SJSA1 (cell line): Measurements from ENCODE around the gene CLEC4M. TPM values are rescaled to one million over a fixed set of nuclear protein-coding genes. Genes with fewer than 3 reads are reported as not detected.
"Not testable (repeated sequence)": the region's sequence is repeated elsewhere in the genome, so short reads cannot be mapped to it uniquely, and the experiment has no call there.

Experiments used
- DNase-seq, 2 experiments: peaks; one replicate each; pipeline ENCODE4 v3.0.0-alpha.2; 2015 to 2020; ENCODE audit warnings: low spot score in 2 of 2, low read depth in 1 of 2
- H3K27ac ChIP-seq: fragments of 250-450 bp; sonication (Bioruptor Pico); 2 replicates; pipeline ENCODE4 v1.5.1; 2020; ENCODE audit warnings: mild to moderate bottlenecking, moderate library complexity
- H3K27me3 ChIP-seq: fragments of 250-450 bp; sonication (Bioruptor Pico); replicated peaks from 2 replicates; pipeline ENCODE4 v1.5.1; 2020; ENCODE audit warnings: mild to moderate bottlenecking, moderate library complexity
- H3K36me3 ChIP-seq: fragments of 250-450 bp; sonication (Bioruptor Pico); 2 replicates; pipeline ENCODE4 v1.5.1; 2020; ENCODE audit warnings: mild to moderate bottlenecking
- H3K4me1 ChIP-seq: fragments of 250-450 bp; sonication (Bioruptor Pico); replicated peaks from 2 replicates; pipeline ENCODE4 v1.6.1; 2021; ENCODE audit warnings: mild to moderate bottlenecking
- H3K4me3 ChIP-seq: fragments of 250-450 bp; sonication (Bioruptor Pico); 2 replicates; pipeline ENCODE4 v1.5.1; 2020; ENCODE audit warnings: mild to moderate bottlenecking
- H3K9me3 ChIP-seq: fragments of 250-450 bp; sonication (Bioruptor Pico); replicated peaks from 2 replicates; pipeline ENCODE4 v1.5.1; 2020; ENCODE audit warnings: mild to moderate bottlenecking
- total RNA-seq: library from RNA; depleted of rRNA; stranded (reverse); fragments of >200 nt; shearing (Covaris generic); gene quantifications from 2 replicates; pipeline ENCODE4 v1.2.3, GENCODE V29; 2014; rRNA removed

The CLEC4M gene
- total RNA-seq, 1 experiment from 2014 or later = not detected

DNA sequence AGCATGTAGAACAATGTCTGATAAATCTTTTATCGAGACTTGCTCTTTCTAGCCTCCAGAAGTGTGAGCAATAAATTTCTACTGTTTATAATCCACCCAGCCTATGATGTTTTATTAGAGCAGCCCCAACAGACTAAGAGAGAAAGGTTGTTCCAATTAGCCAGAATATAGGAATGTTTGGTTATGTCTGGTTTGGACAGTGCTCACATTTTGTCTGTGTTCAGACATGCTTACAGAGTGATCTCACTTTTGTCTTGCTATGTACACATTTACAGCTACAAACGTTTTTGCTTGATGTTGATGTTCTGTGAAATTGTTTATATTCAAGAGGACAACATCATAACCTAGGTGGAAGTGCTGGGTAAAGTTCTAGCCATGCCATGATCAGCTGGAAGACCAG is 48.9 kb downstream of the CLEC4M start:
- no peaks in the 10 kb centered on the region for H3K36me3 ChIP-seq
- peaks cover 3% of the 10 kb centered on the region; the same call in 1 of the 2 replicates for H3K9me3 ChIP-seq
- no peak for DNase-seq
- no peaks in the 10 kb centered on the region for H3K4me1 ChIP-seq
- no peak overlapping the region for H3K4me3 ChIP-seq
- no peak overlapping the region for H3K27ac ChIP-seq
- no peaks in the 10 kb centered on the region; the same call in none of the 2 replicates for H3K27me3 ChIP-seq

DNA sequence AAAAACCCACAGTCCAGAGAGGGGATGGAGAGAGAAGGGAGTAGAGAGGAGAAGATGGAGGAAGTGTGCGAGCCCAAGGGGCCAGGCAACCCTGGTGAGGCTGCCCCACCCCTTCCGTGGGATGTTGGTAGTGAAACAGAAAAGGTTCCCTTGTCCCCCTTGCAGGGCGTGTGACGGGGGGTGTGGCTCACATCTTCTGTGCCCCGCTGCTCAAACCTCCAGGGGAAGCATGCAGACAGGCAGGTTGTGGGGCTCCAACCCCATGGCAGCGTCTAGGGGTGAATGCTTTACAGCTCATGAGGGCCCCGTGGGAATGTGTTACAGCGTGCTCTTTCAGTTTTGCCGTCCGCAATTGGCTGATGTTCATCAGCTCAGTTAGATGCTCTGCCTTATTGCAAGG is 52.3 kb downstream of the CLEC4M start:
- Histone ChIP-seq H3K4me1 (no peaks in the 10 kb centered on the region), H3K27ac (no peak overlapping the region), H3K9me3 (peaks cover 3% of the 10 kb centered on the region; the same call in 1 of the 2 replicates), H3K4me3 (no peak overlapping the region), H3K36me3 (no peaks in the 10 kb centered on the region), H3K27me3 (no peaks in the 10 kb centered on the region; the same call in none of the 2 replicates)
- DNase-seq = no peak

DNA sequence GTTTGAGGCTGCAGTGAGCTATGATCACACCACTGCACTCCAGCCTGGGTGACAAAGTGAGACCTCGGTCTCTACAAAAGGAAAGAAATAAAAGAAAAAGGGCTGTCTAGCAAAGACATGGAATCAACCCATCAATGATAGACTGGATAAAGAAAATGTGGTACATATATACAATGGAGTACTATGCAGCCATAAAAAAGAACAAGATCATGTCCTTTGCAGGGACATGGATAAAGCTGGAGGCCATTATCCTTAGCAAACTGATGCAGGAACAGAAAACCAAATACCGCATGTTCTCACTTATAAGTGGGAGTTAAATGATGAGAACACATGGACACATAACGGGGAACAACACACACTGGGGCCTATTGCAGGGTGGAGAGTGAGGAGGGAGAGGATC is 53.0 kb downstream of the CLEC4M start:
- H3K36me3 ChIP-seq, H3K4me1 ChIP-seq, H3K4me3 ChIP-seq, H3K27ac ChIP-seq, H3K9me3 ChIP-seq, DNase-seq, H3K27me3 ChIP-seq: not testable (repeated sequence)

DNA sequence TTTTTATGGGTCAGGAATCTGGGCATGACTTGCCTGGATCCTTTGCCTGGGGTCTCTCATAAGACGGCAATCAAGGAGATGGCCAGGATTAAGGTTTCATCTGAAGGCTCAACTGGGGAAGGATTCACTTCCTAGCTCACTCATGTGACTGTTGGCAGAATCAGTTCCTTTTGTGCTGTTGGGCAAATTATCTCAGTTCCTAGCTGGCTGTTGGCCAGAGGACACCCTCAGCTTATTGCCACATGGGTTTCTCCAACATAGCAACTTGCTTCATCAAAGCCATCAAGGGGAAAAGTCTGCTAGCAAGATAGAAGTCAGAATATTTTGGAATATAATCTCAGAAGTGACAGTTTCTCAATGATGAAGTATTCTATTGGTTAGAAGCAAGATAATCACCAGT is 54.8 kb downstream of the CLEC4M start:
- no peak for DNase-seq
- Histone ChIP-seq H3K4me3 (no peak overlapping the region), H3K4me1 (no peaks in the 10 kb centered on the region), H3K9me3 (peaks cover 3% of the 10 kb centered on the region; the same call in 1 of the 2 replicates), H3K36me3 (no peaks in the 10 kb centered on the region), H3K27ac (no peak overlapping the region), H3K27me3 (peaks cover 5% of the 10 kb centered on the region; the same call in 1 of the 2 replicates)

DNA sequence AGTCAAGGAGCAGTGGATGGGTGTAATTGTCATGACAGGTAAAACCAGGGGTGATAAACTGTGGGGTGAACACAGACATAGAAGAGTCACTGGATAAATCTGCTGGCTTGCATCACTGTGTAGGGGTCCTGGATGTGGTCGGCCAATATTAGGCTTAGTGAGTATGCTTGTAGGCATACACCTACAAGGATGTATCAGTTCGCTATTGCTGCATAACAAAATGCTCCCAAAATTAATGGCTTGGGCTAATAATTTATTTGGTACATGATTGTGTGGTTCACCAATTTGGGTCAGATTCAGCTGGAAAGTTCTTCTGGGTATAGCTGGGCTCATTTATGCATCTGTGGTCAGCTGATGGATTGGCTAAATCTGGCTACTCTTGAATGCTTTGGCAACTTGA is 55.8 kb downstream of the CLEC4M start:
- Histone ChIP-seq H3K4me3 (no peak overlapping the region), H3K27me3 (peaks cover 5% of the 10 kb centered on the region; the same call in 1 of the 2 replicates), H3K27ac (no peak overlapping the region), H3K36me3 (no peaks in the 10 kb centered on the region), H3K9me3 (peaks cover 3% of the 10 kb centered on the region; the same call in 1 of the 2 replicates), H3K4me1 (no peaks in the 10 kb centered on the region)
- no peak for DNase-seq

Other genes with a start within 250 kb of the CLEC4M start
- 31.4 and 33.7 TPM in 2 replicates for gene ZNF358, start 247.1 kb upstream of the CLEC4M start, total RNA-seq
- 2.9 and 5.5 TPM in 2 replicates for gene MCOLN1, start 240.6 kb upstream of the CLEC4M start, total RNA-seq
- gene PNPLA6, start 227.5 kb upstream of the CLEC4M start, total RNA-seq = 41.6 and 47.5 TPM in 2 replicates
- gene CAMSAP3, start 167.4 kb upstream of the CLEC4M start, total RNA-seq = not detected in 2 replicates
- 32.0 and 35.0 TPM in 2 replicates for gene XAB2, start 133.7 kb upstream of the CLEC4M start, total RNA-seq
- 32.5 and 68.2 TPM in 2 replicates for gene PET100, start 133.4 kb upstream of the CLEC4M start, total RNA-seq
- gene PCP2, start 129.5 kb upstream of the CLEC4M start, total RNA-seq = not detected in 2 replicates
- 0.13 TPM in 1 of 2 replicates, not detected in the other for gene STXBP2, start 126.1 kb upstream of the CLEC4M start, total RNA-seq
- not detected in 2 replicates for gene RETN, start 94.2 kb upstream of the CLEC4M start, total RNA-seq
- not detected in 2 replicates for gene MCEMP1, start 86.2 kb upstream of the CLEC4M start, total RNA-seq
- gene TRAPPC5, start 82.4 kb upstream of the CLEC4M start, total RNA-seq = 129 and 131 TPM in 2 replicates
- gene FCER2, start 61.1 kb upstream of the CLEC4M start, total RNA-seq = not detected in 2 replicates
- not detected in 2 replicates for gene CLEC4G, start 31.1 kb upstream of the CLEC4M start, total RNA-seq
- gene CD209, start 15.7 kb upstream of the CLEC4M start, total RNA-seq = not detected in 2 replicates
- gene EVI5L, start 67.0 kb downstream of the CLEC4M start, total RNA-seq = 15.6 and 16.3 TPM in 2 replicates
- not detected in 2 replicates for gene PRR36, start 111.1 kb downstream of the CLEC4M start, total RNA-seq
- gene LRRC8E, start 125.3 kb downstream of the CLEC4M start, total RNA-seq = 1.9 and 2.1 TPM in 2 replicates
- 3.2 and 9.7 TPM in 2 replicates for gene MAP2K7, start 140.6 kb downstream of the CLEC4M start, total RNA-seq
- not detected in 2 replicates for gene TGFBR3L, start 151.6 kb downstream of the CLEC4M start, total RNA-seq
- 26.6 and 27.8 TPM in 2 replicates for gene SNAPC2, start 157.1 kb downstream of the CLEC4M start, total RNA-seq
- not detected in 2 replicates for gene CTXN1, start 162.9 kb downstream of the CLEC4M start, total RNA-seq
- gene TIMM44, start 180.4 kb downstream of the CLEC4M start, total RNA-seq = 49.6 and 65.3 TPM in 2 replicates
- gene ELAVL1, start 242.4 kb downstream of the CLEC4M start, total RNA-seq = 39.5 and 74.6 TPM in 2 replicates